Esophagus muscularis mucosa (tissue), 3 donors: ENCODE measurements around the gene CTBP1.
A peak's percentile ranks its signal among the peaks of the same experiment; 100 is the strongest.

Experiments used
- CTCF ChIP-seq, 3 experiments: fragments of 200-600 bp in 2 of 3; fragments of 450-650 bp in 1 of 3; sonication (generic) in 2 of 3; IDR thresholded peaks; one replicate each; pipeline ENCODE4 v1.5.1; 2017 to 2019; ENCODE audit warnings: antibody characterized with exemption in 3 of 3, mild to moderate bottlenecking in 2 of 3, moderate library complexity in 1 of 3
- POLR2AphosphoS5 ChIP-seq, 2 donors: sonication (generic); formaldehyde crosslinking; IDR thresholded peaks; one replicate each; pipeline ENCODE4 v1.6.1; 2017; ENCODE audit warnings: antibody characterized with exemption in 2 of 2

- TF ChIP-seq POLR2AphosphoS5 (IDR thresholded peaks at IDR 0.05) = peak; percentile 74 to 76
- TF ChIP-seq CTCF (IDR thresholded peaks at IDR 0.05) = no peak
Measured at GRCh38 chr4:1201851-1202525, 46.9 kb downstream of the CTBP1 start.
